22Rv1 (cell line): ENCODE results near the gene OGDHL.

Experiments
- ZFX ChIP-seq: fragments of 450-650 bp; IDR thresholded peaks from 2 replicates; pipeline ENCODE4 v1.6.1; 2017; ENCODE audit warnings: antibody characterized with exemption, borderline replicate concordance
- TF ChIP-seq, protein P1 (sequence below): fragments of 450-650 bp; IDR thresholded peaks from 2 replicates; pipeline ENCODE4 v1.5.1; 2017; ENCODE audit warnings: mild to moderate bottlenecking

DNA sequence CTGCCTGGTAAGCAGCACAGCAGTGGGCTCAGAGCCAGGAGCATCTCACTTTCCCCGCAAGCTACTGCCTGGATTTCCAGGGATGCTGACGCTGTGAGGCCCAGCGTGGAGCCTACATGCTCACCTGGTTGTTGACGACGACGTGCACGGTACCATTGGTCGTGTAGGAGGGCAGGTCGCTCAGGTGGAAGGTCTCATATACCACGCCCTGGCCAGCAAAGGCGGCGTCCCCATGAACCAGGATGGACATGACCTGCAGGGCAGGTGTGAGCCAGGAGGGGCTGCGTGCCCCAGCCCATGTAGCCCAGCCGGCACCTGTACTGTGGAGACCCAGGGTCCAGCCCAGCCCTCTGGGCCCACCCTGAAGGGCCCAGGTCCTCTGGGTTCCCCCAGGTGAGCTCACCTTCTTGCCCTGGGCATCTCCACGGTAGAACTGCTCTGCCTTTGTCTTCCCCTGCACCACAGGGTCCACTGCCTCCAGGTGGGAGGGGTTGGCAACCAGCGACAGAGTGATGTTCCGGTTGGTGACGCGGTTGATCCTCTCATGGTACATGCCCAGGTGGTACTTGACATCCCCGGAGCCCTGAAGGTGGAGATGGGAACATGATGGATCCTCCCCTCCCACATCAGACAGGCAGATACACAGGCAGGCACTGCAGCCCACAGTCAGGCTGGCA, 15.4 kb downstream of the OGDHL start:
- TF ChIP-seq, protein P1, sequence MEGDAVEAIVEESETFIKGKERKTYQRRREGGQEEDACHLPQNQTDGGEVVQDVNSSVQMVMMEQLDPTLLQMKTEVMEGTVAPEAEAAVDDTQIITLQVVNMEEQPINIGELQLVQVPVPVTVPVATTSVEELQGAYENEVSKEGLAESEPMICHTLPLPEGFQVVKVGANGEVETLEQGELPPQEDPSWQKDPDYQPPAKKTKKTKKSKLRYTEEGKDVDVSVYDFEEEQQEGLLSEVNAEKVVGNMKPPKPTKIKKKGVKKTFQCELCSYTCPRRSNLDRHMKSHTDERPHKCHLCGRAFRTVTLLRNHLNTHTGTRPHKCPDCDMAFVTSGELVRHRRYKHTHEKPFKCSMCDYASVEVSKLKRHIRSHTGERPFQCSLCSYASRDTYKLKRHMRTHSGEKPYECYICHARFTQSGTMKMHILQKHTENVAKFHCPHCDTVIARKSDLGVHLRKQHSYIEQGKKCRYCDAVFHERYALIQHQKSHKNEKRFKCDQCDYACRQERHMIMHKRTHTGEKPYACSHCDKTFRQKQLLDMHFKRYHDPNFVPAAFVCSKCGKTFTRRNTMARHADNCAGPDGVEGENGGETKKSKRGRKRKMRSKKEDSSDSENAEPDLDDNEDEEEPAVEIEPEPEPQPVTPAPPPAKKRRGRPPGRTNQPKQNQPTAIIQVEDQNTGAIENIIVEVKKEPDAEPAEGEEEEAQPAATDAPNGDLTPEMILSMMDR, result no peak
- TF ChIP-seq ZFX, result no peak
